ENCODE data around the gene CD8B.

GRCh38 chr2:86772611-86773010 is 89.1 kb downstream of the CD8B start:
- TF ChIP-seq TAF1 (IDR thresholded peaks at IDR 0.05; ENCODE audit: low read depth, low read length) (no peak), POLR2A (IDR thresholded peaks at IDR 0.05; ENCODE audit: low read depth, low read length) (no peak), POLR2AphosphoS5 (IDR thresholded peaks at IDR 0.05; ENCODE audit: low read depth, low read length) (no peak), POU2F2 (IDR thresholded peaks at IDR 0.05; ENCODE audit: low read depth, low read length) (no peak), SPI1 (IDR thresholded peaks at IDR 0.05; ENCODE audit: low read depth, low read length) (no peak), PAX5 (IDR thresholded peaks at IDR 0.05; ENCODE audit: insufficient read depth, low read length, severe bottlenecking) (no peak)

All from GM12891 (cell line).